Parathyroid adenoma (tissue), 2 donors: Measurements from ENCODE around the gene PSMA8.

ENCODE experiments used
- H2AFZ ChIP-seq: fragments of 300-600 bp; sonication (generic); one replicate; pipeline ENCODE4 v1.7.0; 2017; ENCODE audit warnings: antibody characterized with exemption, mild to moderate bottlenecking
- H3K27ac ChIP-seq: fragments of 300-600 bp; sonication (generic); one replicate; pipeline ENCODE4 v1.7.0; 2017
- H3K27me3 ChIP-seq: fragments of 300-600 bp; sonication (generic); one replicate; pipeline ENCODE4 v1.7.0; 2017; ENCODE audit warnings: low read length; ENCODE audit not compliant: control insufficient read depth, insufficient read depth
- H3K36me3 ChIP-seq: fragments of 300-600 bp; sonication (generic); one replicate; pipeline ENCODE4 v1.7.0; 2017; ENCODE audit warnings: low read length; ENCODE audit not compliant: control insufficient read depth, insufficient read depth
- H3K4me1 ChIP-seq: fragments of 300-600 bp; sonication (generic); one replicate; pipeline ENCODE4 v1.7.0; 2017; ENCODE audit warnings: control low read depth
- H3K4me2 ChIP-seq: fragments of 300-600 bp; sonication (generic); one replicate; pipeline ENCODE4 v1.7.0; 2017; ENCODE audit warnings: low read length
- H3K4me3 ChIP-seq: fragments of 300-600 bp; sonication (generic); one replicate; pipeline ENCODE4 v1.7.0; 2017; ENCODE audit warnings: low read depth, low read length
- H3K79me2 ChIP-seq: fragments of 300-600 bp; sonication (generic); one replicate; pipeline ENCODE4 v1.7.0; 2017; ENCODE audit warnings: control low read depth
- H3K9ac ChIP-seq: fragments of 300-600 bp; sonication (generic); one replicate; pipeline ENCODE4 v1.7.0; 2017; ENCODE audit warnings: mild to moderate bottlenecking
- H3K9me3 ChIP-seq: fragments of 300-600 bp; sonication (generic); one replicate; pipeline ENCODE4 v1.7.0; 2017; ENCODE audit warnings: low read length; ENCODE audit not compliant: control insufficient read depth
- CTCF ChIP-seq: fragments of 300-600 bp; sonication (generic); IDR thresholded peaks from one replicate; pipeline ENCODE4 v1.7.0; 2017; ENCODE audit warnings: antibody characterized with exemption, mild to moderate bottlenecking
- donor health status: primary hyperparathyroidism.

Gene PSMA8

DNA sequence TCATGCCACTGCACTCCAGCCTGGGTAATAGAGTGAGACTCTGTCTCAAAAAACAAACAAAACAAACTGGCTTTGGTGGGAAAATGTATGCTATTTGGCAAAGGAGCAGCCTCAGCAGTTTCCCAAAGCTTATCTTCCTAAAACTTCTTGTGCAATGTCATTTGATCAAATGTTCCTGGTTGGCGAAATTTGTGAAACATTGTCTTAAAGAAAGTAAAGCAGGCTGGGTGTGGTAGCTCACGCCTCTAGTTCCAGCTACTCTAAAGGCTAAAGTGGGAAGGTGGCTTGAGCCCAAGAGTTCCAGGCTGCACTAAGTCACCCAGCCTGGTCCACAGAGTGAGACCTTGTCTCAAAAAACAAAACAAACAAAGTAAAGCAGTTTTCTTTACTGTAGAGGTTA lies 75.3 kb downstream of the PSMA8 start:
- H3K4me2 ChIP-seq = no peak overlapping the region
- no peaks in the 10 kb centered on the region for H3K27me3 ChIP-seq
- no peak overlapping the region for H3K4me3 ChIP-seq
- H3K36me3 ChIP-seq = no peaks in the 10 kb centered on the region
- H2AFZ ChIP-seq = no peak overlapping the region
- H3K79me2 ChIP-seq = no peaks in the 10 kb centered on the region
- no peak overlapping the region for H3K27ac ChIP-seq
- no peaks in the 10 kb centered on the region for H3K4me1 ChIP-seq
- H3K9me3 ChIP-seq = no peaks in the 10 kb centered on the region
- TF ChIP-seq CTCF = no peak
- no peak overlapping the region for H3K9ac ChIP-seq

- no peak overlapping the region for H3K27ac ChIP-seq
- H3K4me1 ChIP-seq = no peaks in the 10 kb centered on the region
- TF ChIP-seq CTCF = no peak
Observed at GRCh38 chr18:26210147-26210546, 76.5 kb downstream of the PSMA8 start.

DNA sequence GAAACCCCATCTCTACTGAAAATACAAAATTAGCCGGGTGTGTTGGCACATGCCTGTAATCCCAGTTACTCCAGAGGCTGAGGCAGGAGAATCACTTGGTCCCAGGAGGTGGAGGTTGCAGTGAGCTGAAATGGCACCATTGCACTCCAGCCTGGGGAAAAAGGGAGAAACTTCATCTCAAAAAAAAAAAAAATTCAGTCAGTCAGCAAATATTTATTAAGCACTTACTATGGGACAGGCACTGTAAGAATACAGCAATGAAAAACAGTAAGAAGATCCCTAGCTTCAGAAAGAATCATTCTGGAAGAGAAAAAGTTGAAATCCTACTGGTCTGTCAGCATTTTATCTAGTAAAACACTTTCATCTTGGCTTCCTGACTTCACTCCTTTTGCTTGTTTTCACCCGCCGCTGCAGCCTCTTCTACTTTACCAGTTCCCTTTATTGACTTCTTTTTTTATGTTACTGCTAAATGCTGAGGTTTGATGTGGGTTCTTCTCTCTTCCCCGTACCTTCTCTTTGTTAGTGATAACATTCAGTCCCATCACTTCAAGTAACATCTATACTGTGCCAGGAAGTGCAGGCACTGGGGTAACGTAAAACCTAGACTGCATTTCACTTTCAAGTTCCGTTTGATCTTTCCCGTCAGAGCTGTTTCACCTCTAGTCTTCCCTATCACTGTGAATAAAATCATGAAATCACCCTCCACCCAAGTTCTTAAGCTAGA lies 81.7 kb downstream of the PSMA8 start:
- Histone ChIP-seq H3K9ac (no peak overlapping the region), H3K9me3 (no peaks in the 10 kb centered on the region), H3K4me1 (no peaks in the 10 kb centered on the region), H3K79me2 (no peaks in the 10 kb centered on the region), H3K4me2 (no peak overlapping the region), H3K4me3 (no peak overlapping the region), H3K27me3 (no peaks in the 10 kb centered on the region), H3K27ac (no peak overlapping the region), H2AFZ (no peak overlapping the region), H3K36me3 (no peaks in the 10 kb centered on the region)
- TF ChIP-seq CTCF = no peak

More at GRCh38 chr18:26210147-26210546, 76.5 kb downstream of the PSMA8 start:
- H3K36me3 ChIP-seq = no peaks in the 10 kb centered on the region
- no peaks in the 10 kb centered on the region for H3K9me3 ChIP-seq
- no peak overlapping the region for H2AFZ ChIP-seq
- no peak overlapping the region for H3K4me3 ChIP-seq
- no peak overlapping the region for H3K4me2 ChIP-seq
- no peaks in the 10 kb centered on the region for H3K79me2 ChIP-seq
- no peaks in the 10 kb centered on the region for H3K27me3 ChIP-seq
- H3K9ac ChIP-seq = no peak overlapping the region

DNA sequence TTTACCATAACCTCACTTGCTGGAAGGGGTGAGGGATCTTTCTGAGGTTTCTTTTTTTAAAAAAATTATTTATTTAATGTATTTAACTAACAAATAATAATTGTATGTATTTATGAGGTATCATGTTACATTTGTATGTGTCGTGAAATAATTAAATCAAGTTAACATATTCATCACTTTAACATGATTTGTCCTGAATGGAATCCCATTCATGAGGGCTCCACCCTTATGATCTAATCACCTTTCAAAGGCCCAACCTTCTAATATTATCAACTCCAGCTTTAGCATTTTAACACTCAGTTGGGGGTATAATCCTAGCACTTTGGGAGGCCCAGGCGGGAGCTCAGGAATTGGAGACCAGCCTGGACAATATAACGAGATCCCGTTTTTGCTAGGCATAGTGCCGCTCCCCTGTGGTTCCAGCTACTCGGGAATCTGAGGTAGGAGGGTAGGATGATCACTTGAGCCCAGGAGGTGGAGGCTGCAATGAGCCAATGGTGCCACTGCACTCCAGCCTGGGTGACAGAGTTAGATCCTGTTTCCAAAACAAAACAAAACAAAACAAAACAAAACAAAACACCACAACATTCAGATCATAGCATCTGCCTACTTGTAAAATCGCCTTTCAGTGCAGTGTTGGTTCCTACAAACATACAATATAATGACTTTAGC lies 91.5 kb downstream of the PSMA8 start:
- Histone ChIP-seq H3K27ac (no peak overlapping the region), H3K79me2 (no peaks in the 10 kb centered on the region), H3K4me1 (no peaks in the 10 kb centered on the region), H3K9ac (no peak overlapping the region), H3K4me2 (no peak overlapping the region), H3K4me3 (no peak overlapping the region), H3K36me3 (no peaks in the 10 kb centered on the region), H2AFZ (peak overlapping the region; percentile 99), H3K27me3 (no peaks in the 10 kb centered on the region), H3K9me3 (no peaks in the 10 kb centered on the region)
- no peak for TF ChIP-seq CTCF

- H3K4me3 ChIP-seq = peak overlapping the region; percentile 83
- no peaks in the 10 kb centered on the region for H3K36me3 ChIP-seq
- peak overlapping the region; percentile 99 for H2AFZ ChIP-seq
- no peak for TF ChIP-seq CTCF
- H3K9ac ChIP-seq = no peak overlapping the region
- H3K27ac ChIP-seq = peak overlapping the region; percentile 56
- no peaks in the 10 kb centered on the region for H3K9me3 ChIP-seq
- peak overlapping the region; percentile 58 for H3K4me2 ChIP-seq
- H3K27me3 ChIP-seq = no peaks in the 10 kb centered on the region
- no peaks in the 10 kb centered on the region for H3K4me1 ChIP-seq
- no peaks in the 10 kb centered on the region for H3K79me2 ChIP-seq
Observed at GRCh38 chr18:26225915-26226228, 92.2 kb downstream of the PSMA8 start.
